GM19240 (cell line): ENCODE data around the gene CCM2L.

Source experiments
- DNase-seq: peaks from one replicate; pipeline ENCODE4 v3.0.0; 2011; ENCODE audit warnings: low spot score; ENCODE audit not compliant: insufficient read length

Gene CCM2L

GRCh38 chr20:32056708-32057483 is 46.7 kb downstream of the CCM2L start:
- DNase-seq, result no peak

- no peak for DNase-seq
Observed at GRCh38 chr20:32057656-32058184, 47.5 kb downstream of the CCM2L start.

GRCh38 chr20:32059189-32059588 is 49.0 kb downstream of the CCM2L start:
- no peak for DNase-seq

- DNase-seq, result no peak
Observed at GRCh38 chr20:32062776-32063170, 52.5 kb downstream of the CCM2L start.

- no peak for DNase-seq
Observed at GRCh38 chr20:32063695-32064094, 53.5 kb downstream of the CCM2L start.

- no peak for DNase-seq
Observed at GRCh38 chr20:32064667-32065066, 54.4 kb downstream of the CCM2L start.

- DNase-seq, result no peak
Observed at GRCh38 chr20:32067234-32067821, 57.1 kb downstream of the CCM2L start.

GRCh38 chr20:32068174-32068573 is 57.9 kb downstream of the CCM2L start:
- no peak for DNase-seq

GRCh38 chr20:32069711-32070110 is 59.5 kb downstream of the CCM2L start:
- DNase-seq, result no peak

GRCh38 chr20:32070282-32070681 is 60.0 kb downstream of the CCM2L start:
- no peak for DNase-seq

- no peak for DNase-seq
Observed at GRCh38 chr20:32070690-32071213, 60.5 kb downstream of the CCM2L start.

- no peak for DNase-seq
Observed at GRCh38 chr20:32071395-32072167, 61.3 kb downstream of the CCM2L start.

GRCh38 chr20:32072168-32072750 is 62.0 kb downstream of the CCM2L start:
- DNase-seq, result no peak

- DNase-seq, result no peak
Observed at GRCh38 chr20:32075534-32075933, 65.3 kb downstream of the CCM2L start.

- no peak for DNase-seq
Observed at GRCh38 chr20:32077190-32077589, 67.0 kb downstream of the CCM2L start.

GRCh38 chr20:32078322-32078721 is 68.1 kb downstream of the CCM2L start:
- DNase-seq, result no peak

GRCh38 chr20:32078791-32079190 is 68.6 kb downstream of the CCM2L start:
- DNase-seq, result no peak

GRCh38 chr20:32079655-32080109 is 69.4 kb downstream of the CCM2L start:
- DNase-seq, result no peak

GRCh38 chr20:32080783-32081182 is 70.5 kb downstream of the CCM2L start:
- no peak for DNase-seq
